Naive thymus-derived CD4-positive, alpha-beta T cell (primary cell): Measurements from ENCODE around the gene TMEM94. TPM values are rescaled to one million over a fixed set of nuclear protein-coding genes. Genes with fewer than 3 reads are reported as not detected.

Source experiments
- ATAC-seq: fragments of 150-1000 bp; cut with Tn5 transposase; 2 replicates; pipeline ENCODE4 v1.10.0; 2021; ENCODE audit warnings: mild to moderate bottlenecking, moderate library complexity
- CTCF ChIA-PET: fragments of 350-600 bp; sonication (Branson Sonifier 250); formaldehyde crosslinking; loops from one replicate; lab custom pipeline; 2021; ENCODE audit warnings: antibody characterized with exemption; lab: Charles Lee
- POLR2A ChIA-PET: fragments of 350-600 bp; sonication (Branson Sonifier 250); formaldehyde crosslinking; loops from one replicate; lab custom pipeline; 2021; ENCODE audit warnings: antibody characterized with exemption, inconsistent platforms; lab: Charles Lee
- DNase-seq, 9 donors: peaks; one replicate each; pipeline versions ENCODE4 v3.0.0 to v3.0.0-alpha.2; 2020 to 2022; ENCODE audit warnings: mixed read lengths in 1 of 9
- H3K27ac ChIP-seq: one replicate; pipeline ENCODE4 v1.7.0; 2013; ENCODE audit warnings: mild to moderate bottlenecking, low read depth, low read length, moderate library complexity
- H3K27me3 ChIP-seq, 2 donors: one replicate each; pipeline ENCODE4 v1.7.0; 2013; ENCODE audit warnings: low read length in 2 of 2, mild to moderate bottlenecking in 2 of 2, moderate library complexity in 2 of 2; ENCODE audit not compliant: control insufficient read depth in 2 of 2, insufficient read depth in 2 of 2
- H3K36me3 ChIP-seq, 3 experiments: 1 replicate in 2 of 3; 2 replicates in 1 of 3; pipeline ENCODE4 v1.7.0; 2013; ENCODE audit warnings: low read length in 3 of 3, mild to moderate bottlenecking in 3 of 3, moderate library complexity in 1 of 3; ENCODE audit not compliant: insufficient read depth in 3 of 3, control insufficient read depth in 2 of 3
- H3K4me1 ChIP-seq, 2 donors: one replicate each; pipeline ENCODE4 v1.7.0; 2013; ENCODE audit warnings: low read length in 2 of 2, mild to moderate bottlenecking in 2 of 2, moderate library complexity in 1 of 2; ENCODE audit not compliant: control insufficient read depth in 2 of 2, insufficient read depth in 2 of 2
- H3K4me3 ChIP-seq: 2 replicates; pipeline ENCODE4 v1.7.0; 2013; ENCODE audit warnings: mild to moderate bottlenecking, low read length
- H3K9me3 ChIP-seq, 3 experiments: 1 replicate in 2 of 3; 2 replicates in 1 of 3; pipeline ENCODE4 v1.7.0; 2013; ENCODE audit warnings: low read length in 3 of 3; ENCODE audit not compliant: control insufficient read depth in 2 of 3
- H3K27ac Mint-ChIP-seq, 9 donors: one replicate each; pipeline ENCODE4 v1.8.0; 2020 to 2022; ENCODE audit warnings: mixed read lengths in 9 of 9, mild to moderate bottlenecking in 8 of 9, moderate library complexity in 5 of 9, inconsistent platforms in 2 of 9
- H3K27me3 Mint-ChIP-seq, 5 donors: one replicate each; pipeline ENCODE4 v1.8.0; 2021 to 2022; ENCODE audit warnings: mixed read lengths in 5 of 5, mild to moderate bottlenecking in 1 of 5
- H3K36me3 Mint-ChIP-seq, 5 donors: one replicate each; pipeline ENCODE4 v1.8.0; 2020 to 2022; ENCODE audit warnings: mixed read lengths in 5 of 5, mild to moderate bottlenecking in 3 of 5, inconsistent platforms in 1 of 5
- H3K4me1 Mint-ChIP-seq, 7 donors: one replicate each; pipeline ENCODE4 v1.8.0; 2020 to 2022; ENCODE audit warnings: mixed read lengths in 7 of 7, mild to moderate bottlenecking in 3 of 7, inconsistent platforms in 1 of 7
- H3K4me3 Mint-ChIP-seq, 10 donors: one replicate each; pipeline ENCODE4 v1.8.0; 2020 to 2022; ENCODE audit warnings: mild to moderate bottlenecking in 10 of 10, mixed read lengths in 10 of 10, moderate library complexity in 6 of 10, inconsistent platforms in 2 of 10
- H3K9me3 Mint-ChIP-seq, 11 donors: one replicate each; pipeline ENCODE4 v1.8.0; 2020 to 2022; ENCODE audit warnings: mixed read lengths in 11 of 11, mild to moderate bottlenecking in 4 of 11, inconsistent platforms in 1 of 11, moderate library complexity in 1 of 11
- intact Hi-C, 2 donors: fragments of 100-400 bp; cut with micrococcal nuclease; formaldehyde crosslinking; loops; one replicate each; pipeline ENCODE4 v1.15.1; 2023
- polyA plus RNA-seq, 2 donors: library from polyadenylated mRNA; unstranded; fragments of 300-500 nt; fragmentation: Illumina TruSeq; gene quantifications; one replicate each; pipeline ENCODE4 v1.2.3, GENCODE V29; 2021
- total RNA-seq, 6 experiments: library from RNA in 5 of 6; stranded (reverse) in 5 of 6; gene quantifications; 1 replicate in 5 of 6; 2 replicates in 1 of 6; pipeline ENCODE4 v1.2.3 and lab custom pipeline; 2021 to 2026

TMEM94 gene
- total and polyA plus RNA-seq, 7 experiments from 2014 or later, result 11.7 to 97.2 (median 77.1) TPM

DNA sequence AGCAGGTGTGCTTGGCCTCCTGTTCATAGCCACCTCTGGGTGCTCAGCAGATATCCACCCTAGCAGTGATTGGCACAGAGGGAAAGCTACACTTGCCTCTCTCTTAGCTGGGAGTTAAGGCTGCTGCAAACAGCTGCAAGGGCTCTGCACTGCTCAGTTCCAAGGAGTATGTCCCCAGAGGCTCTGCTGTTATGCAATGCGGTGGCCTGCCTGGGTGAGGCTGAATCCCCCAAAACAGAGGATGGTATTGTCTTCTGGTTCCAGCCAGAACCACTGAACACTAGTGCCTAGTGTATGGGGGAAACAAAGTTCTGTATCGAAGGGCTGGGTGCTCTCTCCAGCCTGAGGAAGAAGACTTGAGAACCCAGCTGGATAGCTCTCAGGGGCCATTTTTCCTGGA lies 16.8 kb downstream of the TMEM94 start:
- Histone ChIP-seq H3K9me3 (no peaks in the 10 kb centered on the region), H3K4me3 (no peak overlapping the region), H3K27ac (no peak overlapping the region), H3K36me3 (peaks cover 0 to 54% (median 8%) of the 10 kb centered on the region in 3 experiments), H3K4me1 (no peaks in the 10 kb centered on the region), H3K27me3 (no peaks in the 10 kb centered on the region)
- POLR2A ChIA-PET, result no interaction called here
- Mint-ChIP-seq H3K4me3 (no peak overlapping the region), H3K27ac (no peak overlapping the region), H3K4me1 (peaks cover 0 to 5% (median 2%) of the 10 kb centered on the region in 7 donors), H3K27me3 (no peaks in the 10 kb centered on the region), H3K9me3 (no peaks in the 10 kb centered on the region), H3K36me3 (peaks cover 9 to 24% (median 10%) of the 10 kb centered on the region in 5 donors)
- ATAC-seq (no peak), DNase-seq (no peak)
- CTCF ChIA-PET, result interaction anchor here (0.5 kb wide), 1 partner anchor 54 kb away, joined by 3 read pairs; no protein-coding TSS in a partner anchor
- intact Hi-C loops, result no loop called here

DNA sequence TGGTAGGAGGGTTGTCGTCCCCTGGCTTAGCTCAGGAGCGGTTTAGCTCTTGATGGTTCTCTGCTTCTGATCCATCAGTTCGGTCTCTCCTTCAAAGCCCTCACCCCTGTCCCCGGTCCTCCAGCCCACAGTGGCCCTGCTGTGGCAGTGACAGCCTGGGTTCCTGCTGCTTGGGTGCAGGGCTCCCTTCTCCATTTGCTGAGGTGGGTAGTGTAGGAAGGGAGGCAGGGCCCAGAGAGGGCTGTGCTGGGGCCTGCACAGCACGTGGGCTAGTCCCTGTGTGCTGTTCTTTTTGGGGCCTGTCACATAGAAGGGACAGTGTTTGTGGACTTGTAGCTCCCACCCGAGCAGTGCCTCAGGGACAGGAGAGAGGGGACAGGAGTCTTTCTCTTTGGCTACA lies 18.3 kb downstream of the TMEM94 start:
- H3K4me1 Mint-ChIP-seq, result peaks cover 0 to 5% (median 2%) of the 10 kb centered on the region in 7 donors
- no peak overlapping the region for H3K27ac Mint-ChIP-seq
- Histone ChIP-seq H3K9me3 (no peaks in the 10 kb centered on the region), H3K27me3 (no peaks in the 10 kb centered on the region), H3K36me3 (peaks cover 0 to 56% (median 8%) of the 10 kb centered on the region in 3 experiments), H3K4me3 (no peak overlapping the region), H3K27ac (no peak overlapping the region), H3K4me1 (no peaks in the 10 kb centered on the region)
- ATAC-seq (no peak), DNase-seq (no peak)
- CTCF ChIA-PET, result no interaction called here
- H3K9me3 Mint-ChIP-seq, result no peaks in the 10 kb centered on the region
- POLR2A ChIA-PET, result interaction anchor here (0.8 kb wide), 1 partner anchor 13 kb away, joined by 3 read pairs; no protein-coding TSS in a partner anchor
- no peaks in the 10 kb centered on the region for H3K27me3 Mint-ChIP-seq
- no peak overlapping the region for H3K4me3 Mint-ChIP-seq
- H3K36me3 Mint-ChIP-seq, result peaks cover 9 to 24% (median 10%) of the 10 kb centered on the region in 5 donors
- intact Hi-C loops, result no loop called here

DNA sequence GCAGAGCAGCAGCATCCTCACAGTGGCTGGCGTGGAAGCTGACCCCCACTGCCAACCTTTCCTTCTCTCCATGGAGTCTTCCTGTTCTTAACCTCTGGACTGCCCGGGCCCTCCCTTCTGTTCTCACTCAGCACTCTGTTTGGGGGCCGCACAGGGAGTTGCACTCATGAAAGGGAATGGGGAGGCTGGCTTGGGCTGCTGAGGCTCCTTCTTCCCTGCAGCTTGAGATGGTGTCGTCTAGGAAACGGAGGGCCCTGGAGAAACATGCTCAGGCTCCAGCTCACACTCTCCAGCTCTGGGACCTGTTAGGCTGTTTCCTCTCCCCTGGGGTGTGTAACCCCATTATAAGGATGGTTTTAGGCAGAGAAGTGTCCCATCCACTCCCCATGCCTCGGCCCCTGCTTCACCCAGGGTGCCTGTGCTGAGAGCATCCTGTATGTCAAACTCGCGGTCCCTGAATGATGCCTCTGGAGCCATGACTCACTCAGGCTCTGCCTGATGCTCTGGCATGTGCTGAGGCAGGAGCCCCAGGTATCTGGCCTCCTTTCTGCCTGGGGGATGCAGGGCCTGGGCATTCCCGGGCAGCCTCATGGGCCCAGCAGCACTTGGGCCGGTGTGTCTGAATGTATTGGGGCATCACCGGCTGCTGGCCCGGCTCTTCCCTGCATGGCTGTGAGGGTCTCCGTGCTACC lies 18.9 kb downstream of the TMEM94 start:
- Mint-ChIP-seq H3K27ac (peak overlapping the region in 1 of 9 donors; percentile 62), H3K4me3 (no peak overlapping the region), H3K9me3 (no peaks in the 10 kb centered on the region), H3K36me3 (peaks cover 9 to 24% (median 10%) of the 10 kb centered on the region in 5 donors), H3K27me3 (no peaks in the 10 kb centered on the region), H3K4me1 (peaks cover 0 to 5% (median 4%) of the 10 kb centered on the region in 7 donors)
- DNase-seq (no peak), ATAC-seq (no peak)
- H3K36me3 ChIP-seq, result peaks cover 0 to 56% (median 8%) of the 10 kb centered on the region in 3 experiments
- H3K27ac ChIP-seq, result no peak overlapping the region
- POLR2A ChIA-PET, result interaction anchor here (0.8 kb wide), 1 partner anchor 12 kb away, joined by 3 read pairs; no protein-coding TSS in a partner anchor
- H3K27me3 ChIP-seq, result no peaks in the 10 kb centered on the region
- H3K9me3 ChIP-seq, result no peaks in the 10 kb centered on the region
- no peak overlapping the region for H3K4me3 ChIP-seq
- CTCF ChIA-PET, result interaction anchor here (0.7 to 0.9 kb wide), 2 partner anchors 96 to 440 kb away, joined by 3 read pairs; no protein-coding TSS in a partner anchor
- intact Hi-C loops, result no loop called here
- no peaks in the 10 kb centered on the region for H3K4me1 ChIP-seq

DNA sequence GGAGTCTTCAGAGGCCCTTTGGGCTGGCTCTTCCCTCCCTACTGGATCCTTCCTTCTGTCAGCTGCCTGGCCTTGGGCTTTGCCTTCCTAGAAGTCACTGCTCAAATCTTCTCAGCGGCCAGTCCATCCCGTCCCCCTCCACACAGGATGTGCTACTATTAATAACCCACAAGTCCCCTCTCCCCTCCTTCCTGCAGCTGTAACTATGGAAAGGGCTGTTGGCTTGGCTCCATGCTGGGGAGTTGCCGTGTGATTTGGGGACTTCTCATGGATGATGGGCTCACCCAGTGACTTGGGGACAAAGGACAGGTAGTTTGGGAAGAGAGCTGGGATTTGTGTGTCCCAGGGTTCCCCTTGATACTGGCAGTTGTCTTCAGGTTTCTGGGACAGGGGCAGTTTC lies 19.4 kb downstream of the TMEM94 start:
- Mint-ChIP-seq H3K36me3 (peaks cover 9 to 24% (median 10%) of the 10 kb centered on the region in 5 donors), H3K9me3 (no peaks in the 10 kb centered on the region), H3K4me3 (no peak overlapping the region), H3K27ac (peak overlapping the region in 1 of 9 donors; percentile 62), H3K27me3 (no peaks in the 10 kb centered on the region), H3K4me1 (peaks cover 0 to 9% (median 4%) of the 10 kb centered on the region in 7 donors)
- Histone ChIP-seq H3K27me3 (no peaks in the 10 kb centered on the region), H3K9me3 (no peaks in the 10 kb centered on the region), H3K4me1 (no peaks in the 10 kb centered on the region), H3K36me3 (peaks cover 0 to 56% (median 8%) of the 10 kb centered on the region in 3 experiments), H3K27ac (no peak overlapping the region), H3K4me3 (no peak overlapping the region)
- intact Hi-C loops, result no loop called here
- POLR2A ChIA-PET, result no interaction called here
- ATAC-seq, result no peak
- CTCF ChIA-PET, result interaction anchor here (0.7 to 0.9 kb wide), 3 partner anchors 64 to 440 kb away, joined by 3 read pairs; no protein-coding TSS in a partner anchor
- DNase-seq, result no peak

DNA sequence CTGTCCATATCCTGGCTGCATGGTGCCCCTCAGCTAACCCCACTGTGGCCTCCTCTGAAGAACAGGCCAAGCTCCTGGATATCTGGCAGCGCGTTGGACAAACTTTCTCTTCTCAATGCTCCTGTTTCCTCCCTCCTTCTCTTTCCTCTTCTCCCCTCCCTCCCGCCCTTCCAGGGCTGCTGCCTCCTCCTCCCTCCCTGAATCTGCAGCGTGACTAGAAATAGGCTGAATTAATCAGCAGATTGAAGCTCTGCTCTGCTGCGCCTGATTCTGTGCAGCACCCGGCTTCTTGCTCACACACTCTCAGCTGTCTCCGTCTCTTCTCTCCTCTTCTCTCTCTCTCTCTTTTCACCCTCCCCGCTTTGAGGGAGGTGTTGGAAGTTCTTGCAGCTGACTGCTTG lies 19.8 kb downstream of the TMEM94 start:
- Histone ChIP-seq H3K9me3 (no peaks in the 10 kb centered on the region), H3K4me1 (no peaks in the 10 kb centered on the region), H3K4me3 (no peak overlapping the region), H3K36me3 (peaks cover 0 to 56% (median 8%) of the 10 kb centered on the region in 3 experiments), H3K27ac (no peak overlapping the region), H3K27me3 (no peaks in the 10 kb centered on the region)
- DNase-seq (no peak), ATAC-seq (no peak)
- H3K4me3 Mint-ChIP-seq, result no peak overlapping the region
- peaks cover 9 to 24% (median 10%) of the 10 kb centered on the region in 5 donors for H3K36me3 Mint-ChIP-seq
- CTCF ChIA-PET, result interaction anchor here (0.7 to 0.9 kb wide), 4 partner anchors 64 to 441 kb away, joined by 3 read pairs; partner anchors contain the start of gene SMIM5
- peak overlapping the region in 4 of 9 donors; percentile 38 to 86 (median 60) for H3K27ac Mint-ChIP-seq
- no peaks in the 10 kb centered on the region for H3K9me3 Mint-ChIP-seq
- H3K4me1 Mint-ChIP-seq, result peaks cover 0 to 12% (median 5%) of the 10 kb centered on the region in 7 donors
- intact Hi-C loops, result no loop called here
- POLR2A ChIA-PET, result no interaction called here
- H3K27me3 Mint-ChIP-seq, result no peaks in the 10 kb centered on the region

DNA sequence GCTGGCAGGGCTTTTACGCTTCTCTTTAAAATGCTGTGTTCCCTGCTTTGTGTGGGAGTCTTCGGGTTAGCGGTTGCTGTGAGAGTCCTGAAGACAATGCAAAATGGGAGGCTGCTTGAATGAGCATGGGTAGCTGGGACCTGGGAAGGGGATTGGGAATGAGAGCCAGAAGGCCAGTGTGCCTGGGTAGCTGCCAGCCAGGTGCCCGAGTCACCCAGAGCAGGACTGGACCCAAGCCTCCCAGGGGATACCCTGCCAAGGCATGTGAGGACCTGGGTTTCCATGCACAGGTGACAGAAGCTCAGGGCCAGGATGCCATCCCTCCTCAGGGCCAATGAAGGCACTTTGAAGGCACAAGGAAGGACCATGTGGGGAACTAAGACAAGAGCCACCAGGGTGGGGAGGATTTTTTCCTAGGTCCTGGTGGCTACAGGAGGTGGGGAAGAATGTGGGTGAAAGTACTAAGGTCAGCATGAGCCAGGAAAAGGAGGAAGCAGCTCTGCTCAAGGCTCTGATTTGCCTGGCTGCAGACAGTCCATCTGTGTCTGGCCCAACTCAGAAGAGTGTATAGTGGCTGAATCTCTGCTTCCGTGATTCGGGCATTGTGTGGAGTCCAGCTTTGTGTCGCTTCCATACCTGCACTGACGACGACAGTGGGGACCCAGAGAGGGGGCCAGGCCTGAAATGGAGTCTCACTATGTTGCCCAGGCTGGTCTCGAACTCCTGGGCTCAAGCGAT lies 20.5 kb downstream of the TMEM94 start:
- H3K9me3 ChIP-seq, result no peaks in the 10 kb centered on the region
- no peaks in the 10 kb centered on the region for H3K4me1 ChIP-seq
- DNase-seq (no peak), ATAC-seq (no peak)
- H3K27ac ChIP-seq, result no peak overlapping the region
- POLR2A ChIA-PET, result no interaction called here
- no peaks in the 10 kb centered on the region for H3K27me3 Mint-ChIP-seq
- H3K27me3 ChIP-seq, result no peaks in the 10 kb centered on the region
- intact Hi-C loops, result no loop called here
- no peak overlapping the region for H3K4me3 ChIP-seq
- H3K27ac Mint-ChIP-seq, result peak overlapping the region in 3 of 9 donors; percentile 38 to 86 (median 71)
- no peak overlapping the region for H3K4me3 Mint-ChIP-seq
- H3K36me3 ChIP-seq, result peaks cover 0 to 52% (median 8%) of the 10 kb centered on the region in 3 experiments
- CTCF ChIA-PET, result interaction anchor here (0.6 to 0.7 kb wide), 3 partner anchors 65 to 179 kb away, joined by 3 read pairs; partner anchors contain the start of gene SMIM5
- H3K9me3 Mint-ChIP-seq, result no peaks in the 10 kb centered on the region
- peaks cover 7 to 21% (median 9%) of the 10 kb centered on the region in 5 donors for H3K36me3 Mint-ChIP-seq
- H3K4me1 Mint-ChIP-seq, result peaks cover 0 to 12% (median 5%) of the 10 kb centered on the region in 7 donors
